HG02610 (cell line): ENCODE results near the gene COL20A1.

ENCODE experiments used
- ATAC-seq: cut with Tn5 transposase; IDR thresholded peaks from one replicate; pipeline ENCODE4 v1.9.1; 2021; ENCODE audit warnings: mild to moderate bottlenecking, moderate library complexity; ENCODE audit not compliant: unreplicated experiment

COL20A1 gene

DNA sequence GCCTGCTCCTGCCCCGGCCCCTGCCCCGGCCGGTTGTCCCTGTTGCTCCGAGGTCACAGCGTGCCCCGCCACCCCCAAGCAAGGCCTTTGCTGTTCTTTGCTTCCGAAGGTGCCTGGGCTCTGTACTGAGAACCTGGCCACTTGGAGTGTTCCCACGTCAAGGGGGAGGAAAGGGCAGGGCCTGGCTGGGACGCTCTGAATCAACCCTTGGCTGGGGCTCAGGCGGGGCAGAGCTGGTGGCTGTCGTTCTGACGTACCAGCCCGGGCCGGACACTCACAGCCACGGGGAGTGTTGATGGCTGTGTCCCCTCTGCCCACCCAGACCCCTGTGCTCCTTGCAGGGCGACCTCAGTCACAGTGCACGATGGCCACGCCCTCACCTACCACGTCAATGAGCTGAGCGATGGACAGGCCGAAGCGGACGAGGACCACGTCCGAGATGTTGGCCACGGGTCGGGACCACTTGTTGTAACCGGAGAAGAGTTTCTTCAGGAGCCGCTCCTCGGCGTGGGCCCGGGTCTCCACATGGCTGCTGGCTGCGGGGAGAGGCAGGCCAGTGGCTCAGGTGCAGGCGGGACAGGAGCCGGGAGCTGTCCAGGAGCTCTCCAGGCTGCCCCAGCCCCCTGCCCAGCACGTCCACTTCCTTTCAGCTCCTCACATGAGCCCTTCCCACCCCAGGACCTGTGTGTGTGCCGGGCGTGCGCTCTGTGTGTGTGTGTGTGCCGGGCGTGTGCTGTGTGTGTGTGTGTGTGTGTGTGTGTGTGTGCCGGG lies 66.4 kb downstream of the COL20A1 start:
- no peak for ATAC-seq

DNA sequence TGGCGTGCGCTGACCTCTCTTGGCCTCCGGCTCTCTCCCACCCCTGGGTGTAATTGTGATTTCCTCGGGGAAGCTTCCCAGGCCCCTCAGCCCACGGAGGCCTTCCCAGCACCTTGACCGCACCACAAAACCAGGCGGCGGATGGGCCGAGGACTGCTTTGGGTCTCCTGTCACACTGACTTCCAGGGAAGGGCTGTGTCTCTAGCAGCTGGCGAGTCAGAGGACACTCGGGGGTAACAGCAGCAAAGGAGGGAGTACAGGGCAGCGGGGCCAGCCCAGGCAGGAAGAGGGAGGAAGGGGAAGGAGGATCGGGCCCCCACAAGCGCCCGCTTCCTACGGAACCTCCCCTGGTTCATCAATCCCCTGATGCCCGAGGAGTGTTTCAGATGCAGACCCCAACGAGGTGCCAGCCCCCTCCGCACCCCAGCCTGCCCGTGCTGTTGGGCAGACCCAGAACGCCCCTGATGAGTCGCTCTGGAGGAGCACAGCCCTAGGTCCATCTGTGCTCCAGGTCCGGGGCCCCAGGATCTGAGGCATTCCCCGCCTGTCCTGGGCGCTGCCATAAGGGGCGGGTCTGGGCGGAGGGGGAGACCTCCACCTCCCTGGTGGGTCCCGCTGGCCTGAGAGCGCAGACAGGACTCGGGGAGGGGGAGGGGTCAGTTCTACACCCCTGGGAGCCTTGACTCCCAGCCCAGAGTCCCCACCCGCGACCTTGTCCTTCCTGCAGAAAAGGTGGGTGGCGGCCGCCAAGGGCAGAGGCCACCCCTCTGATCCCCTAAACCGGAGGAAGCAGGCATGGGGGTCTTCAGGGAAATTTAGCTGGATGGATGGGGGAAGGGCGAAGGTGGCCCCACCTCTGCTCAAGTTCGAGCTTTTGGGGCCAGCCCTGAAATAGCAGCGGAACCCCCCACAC lies 67.2 kb downstream of the COL20A1 start:
- no peak for ATAC-seq

DNA sequence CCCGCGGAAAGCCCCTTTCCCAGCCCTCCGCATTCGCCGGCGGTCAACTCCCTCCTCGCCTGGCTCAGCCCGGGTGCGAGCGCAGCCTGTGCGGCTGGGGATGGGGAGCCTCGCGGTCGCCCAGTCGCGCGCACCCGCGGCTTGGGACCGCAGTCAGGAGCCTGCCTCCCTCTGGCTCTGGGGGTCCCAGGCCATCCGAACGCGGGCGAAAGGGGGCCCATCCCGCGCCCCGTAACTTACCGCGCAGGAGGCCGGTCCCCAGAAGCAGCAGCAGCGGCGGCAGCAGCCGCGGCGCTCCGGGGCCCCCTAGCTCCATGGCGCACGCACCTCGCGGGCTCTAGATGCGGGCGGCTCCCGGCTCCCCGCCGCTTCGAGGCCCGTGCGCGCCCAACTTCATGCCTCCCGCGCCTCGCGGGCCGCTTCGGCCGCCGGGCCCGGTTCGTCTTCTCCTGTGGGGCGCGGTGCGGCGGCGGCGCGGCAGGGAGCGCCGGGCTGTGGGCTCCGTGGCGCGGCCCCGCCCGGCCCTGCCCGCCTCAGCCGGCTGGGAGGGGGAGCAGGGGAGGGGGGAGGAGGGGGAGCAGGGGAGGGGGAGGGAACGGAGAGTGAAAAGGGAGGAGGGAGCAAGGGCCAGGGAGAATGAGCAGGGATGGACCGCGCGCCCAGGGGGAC lies 68.0 kb downstream of the COL20A1 start, which contains the start of gene CHRNA4:
TSS of gene CHRNA4 (minus strand) at position 500 of the 669 bp plus-strand sequence. CDS start at position 316, 184 bp downstream.
- no peak for ATAC-seq

DNA sequence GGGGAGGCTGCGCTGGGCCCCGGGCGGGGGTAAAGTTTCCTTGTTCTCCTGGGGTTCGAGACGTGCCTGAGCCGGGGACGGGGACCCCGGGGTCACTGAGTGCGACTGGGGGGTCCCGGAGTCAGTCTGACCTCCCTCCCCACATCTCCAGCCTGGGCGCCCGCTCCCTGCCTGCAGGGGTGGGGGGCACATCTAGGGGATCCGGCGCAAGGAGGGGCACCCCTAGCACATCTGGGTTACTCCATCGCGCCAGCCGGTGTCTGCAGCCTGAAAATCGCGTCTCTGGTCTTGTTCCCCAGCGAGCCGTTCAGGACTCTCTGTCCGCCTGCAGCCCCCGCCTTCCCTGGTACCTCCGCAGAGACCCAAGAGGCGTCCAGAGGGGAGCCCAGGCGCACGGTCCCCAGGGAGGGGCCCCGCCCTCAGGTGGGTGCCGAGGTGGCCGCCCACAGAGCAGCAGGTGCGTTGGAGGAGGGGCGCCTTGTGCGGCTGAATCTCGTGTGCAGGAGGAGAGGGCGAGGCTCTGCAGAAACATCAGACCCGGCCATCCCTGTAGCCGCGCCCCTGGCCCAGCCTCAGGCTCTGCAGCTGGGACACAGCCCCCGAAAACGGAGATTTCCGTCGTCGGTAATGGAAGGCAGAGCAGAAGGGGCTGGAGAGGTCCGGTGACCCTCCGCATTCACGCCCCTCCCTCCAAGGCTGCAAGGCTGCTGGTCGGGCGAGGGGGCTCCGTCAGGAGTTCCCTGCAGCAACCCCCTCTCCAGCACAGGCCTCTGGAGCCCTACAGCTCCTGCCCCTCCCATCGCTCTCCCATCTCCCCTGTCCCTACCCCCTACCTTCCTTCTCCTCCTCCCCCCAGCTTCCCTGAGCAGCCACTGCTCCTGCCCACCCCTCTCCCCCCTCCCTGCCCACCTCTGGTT lies 68.8 kb downstream of the COL20A1 start:
- ATAC-seq = no peak

DNA sequence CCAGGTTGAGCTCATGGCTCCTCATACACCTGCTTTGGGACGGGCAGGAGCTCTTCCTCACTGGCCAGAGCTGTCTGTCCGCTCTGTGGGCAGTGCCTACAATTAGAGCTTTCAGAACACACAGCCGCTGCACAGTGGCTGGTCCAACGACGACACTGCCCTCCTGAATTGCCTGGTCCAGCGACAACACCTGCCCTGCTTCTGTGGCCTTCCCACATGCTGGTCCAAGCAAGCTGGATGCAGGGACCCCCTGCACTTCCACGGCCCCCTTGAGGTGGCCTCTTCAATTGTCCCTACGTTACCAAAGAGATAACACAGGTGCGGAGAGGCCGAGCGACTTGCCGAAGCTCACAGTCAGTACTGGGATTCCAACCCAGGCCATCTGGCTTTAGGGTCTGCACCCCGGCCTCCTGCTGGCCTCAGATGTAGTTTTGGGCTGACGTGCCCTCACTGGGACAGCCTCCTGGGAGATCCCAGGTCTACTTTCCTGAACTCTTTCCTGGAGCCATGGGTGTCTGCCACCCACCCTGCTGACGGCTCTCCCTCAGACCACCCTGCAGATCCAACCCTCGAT lies 69.5 kb downstream of the COL20A1 start:
- no peak for ATAC-seq

DNA sequence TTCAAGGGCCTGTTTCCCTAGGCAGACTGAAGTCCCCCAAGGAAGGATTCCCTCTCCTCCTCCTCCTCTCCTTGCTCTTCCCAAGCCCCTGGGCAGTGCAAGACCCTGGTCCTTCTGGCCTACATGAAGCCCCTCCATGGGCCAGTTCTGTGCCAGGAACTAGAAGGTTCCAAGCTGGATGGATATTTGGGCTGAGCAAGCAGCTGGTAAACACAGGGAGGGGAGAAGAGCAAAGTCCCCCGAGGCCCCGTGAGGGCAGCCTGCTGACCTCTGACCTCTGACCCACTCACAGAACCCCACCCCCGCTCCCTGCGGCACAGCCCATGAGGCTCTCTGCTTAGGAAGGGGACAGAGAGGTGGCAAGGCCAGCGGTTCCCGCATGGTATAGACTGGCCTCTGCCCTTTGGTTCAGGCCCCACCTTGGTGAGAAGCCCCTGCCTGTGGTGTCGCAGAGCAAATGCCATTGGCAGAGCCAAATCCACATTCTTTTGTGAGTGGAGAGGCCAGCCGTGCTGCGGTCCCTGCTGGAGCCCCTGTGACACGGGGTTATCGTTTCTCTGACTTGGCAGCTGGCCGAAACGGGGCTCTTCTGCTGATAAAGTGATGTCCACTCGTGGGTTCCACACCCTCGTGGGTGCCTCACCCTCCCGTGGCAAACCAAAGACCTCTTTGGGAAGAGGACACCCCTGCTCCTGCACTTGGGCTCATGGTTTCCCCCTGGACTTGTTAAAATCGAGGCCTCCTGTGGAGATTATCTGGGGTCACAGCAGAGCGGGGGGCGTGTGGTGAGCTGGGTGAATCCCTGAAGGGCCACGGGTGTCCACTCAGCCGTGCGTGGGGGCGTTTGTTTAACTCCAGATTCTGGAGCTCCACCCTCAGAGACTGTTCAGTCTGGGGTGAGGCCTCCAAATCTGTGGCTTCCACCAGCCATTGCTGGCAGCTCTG lies 70.3 kb downstream of the COL20A1 start:
- no peak for ATAC-seq

DNA sequence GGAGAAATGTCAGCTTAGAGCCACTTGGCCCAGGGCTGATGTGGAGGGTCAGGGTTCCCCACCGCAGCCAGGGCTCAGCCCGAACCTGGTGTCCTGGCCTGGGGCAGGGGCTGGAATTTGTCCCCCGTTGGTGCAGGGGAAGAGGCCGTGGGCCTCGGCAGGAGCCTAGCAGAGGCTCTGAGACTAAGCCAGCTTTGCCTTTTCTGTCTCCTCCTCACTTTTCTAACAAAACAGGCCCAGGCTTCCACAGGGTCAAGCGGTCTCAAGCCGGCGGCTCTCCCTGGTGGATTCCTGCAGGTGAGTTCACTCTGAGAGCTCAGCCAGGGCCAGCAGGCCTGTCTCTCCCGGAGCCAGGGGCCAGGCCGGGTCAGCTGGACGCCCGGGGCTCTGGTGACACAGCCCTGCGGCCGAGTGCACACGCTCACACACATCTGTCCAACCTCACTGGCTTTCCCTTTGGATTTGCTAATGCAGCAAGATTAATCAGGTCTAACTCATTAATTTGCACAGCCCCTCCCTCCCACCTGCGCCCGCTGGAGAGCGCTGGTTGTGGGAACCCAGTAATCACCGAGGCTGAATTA lies 71.1 kb downstream of the COL20A1 start:
- no peak for ATAC-seq

DNA sequence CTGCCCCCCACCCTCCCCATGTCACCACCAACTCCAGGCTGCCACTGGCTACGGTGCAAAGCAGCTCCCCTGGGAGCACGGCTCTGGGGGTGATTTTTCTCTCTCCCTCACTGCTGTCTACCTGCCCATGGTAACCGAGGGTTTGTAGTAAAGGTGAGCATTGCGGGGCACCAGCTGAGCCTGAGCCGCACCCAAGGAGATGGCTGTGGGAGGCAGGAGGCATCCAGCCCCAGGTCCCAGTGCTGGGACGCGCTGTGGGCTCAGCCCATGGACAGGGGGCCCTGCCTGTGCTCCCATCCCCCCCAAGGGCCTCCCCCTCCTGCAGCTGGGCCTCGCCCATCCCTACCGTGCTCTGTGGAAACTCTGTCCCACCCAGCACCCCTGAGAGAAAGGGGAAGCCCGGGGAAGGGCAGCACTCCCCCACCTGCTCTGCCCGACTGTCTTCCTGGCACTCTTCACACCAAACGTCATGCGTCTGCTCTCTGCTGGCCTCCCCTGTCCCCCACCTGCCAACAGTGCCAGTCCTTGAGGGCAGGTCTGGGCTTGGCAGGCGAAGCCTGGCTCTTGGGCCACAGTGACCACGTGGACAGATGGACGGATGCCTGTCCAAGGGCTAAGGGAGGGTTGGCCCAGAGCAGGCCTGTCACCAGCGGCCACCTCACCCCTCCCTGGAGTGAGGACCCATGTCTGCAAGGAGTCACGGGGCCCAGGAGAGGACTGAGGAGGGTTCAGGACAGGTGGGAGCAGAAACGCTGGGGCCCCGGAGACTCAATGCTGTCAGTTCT lies 72.0 kb downstream of the COL20A1 start:
- ATAC-seq = no peak

DNA sequence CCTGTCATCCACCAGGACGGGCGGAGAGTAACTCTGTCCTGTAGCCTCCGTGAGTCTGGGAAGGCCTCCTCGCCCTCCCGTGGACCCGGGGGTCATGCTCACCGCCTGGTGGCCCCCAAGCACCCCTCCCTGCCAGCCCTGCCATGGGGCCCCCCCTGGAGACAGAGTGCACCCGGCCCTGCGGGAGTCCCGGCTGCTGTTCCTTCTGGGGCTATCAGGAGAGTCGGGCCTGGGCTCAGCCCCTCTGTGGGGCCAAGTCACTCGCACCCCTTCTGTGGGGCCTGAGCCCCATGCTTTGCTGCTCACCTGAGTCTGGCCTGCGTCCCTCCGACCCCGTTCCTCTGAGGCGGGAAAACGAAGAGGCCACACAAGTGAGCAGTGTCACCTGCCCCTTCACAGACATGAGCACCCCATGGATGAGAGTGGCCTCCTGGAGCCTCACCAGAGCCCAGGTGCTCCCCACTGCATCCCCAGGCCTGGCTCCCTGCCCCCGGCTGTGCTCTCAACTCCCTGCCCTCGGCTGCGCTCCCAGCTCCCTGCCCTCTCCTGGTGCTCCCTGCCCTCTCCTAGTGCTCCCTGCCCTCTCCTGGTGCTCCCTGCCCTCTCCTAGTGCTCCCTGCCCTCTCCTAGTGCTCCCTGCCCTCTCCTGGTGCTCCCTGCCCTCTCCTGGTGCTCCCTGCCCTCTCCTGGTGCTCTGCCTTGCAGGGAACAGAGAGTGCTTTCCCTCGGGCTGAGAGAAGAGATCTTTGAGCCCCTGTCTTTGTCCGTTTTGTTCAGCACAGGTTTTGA lies 72.8 kb downstream of the COL20A1 start:
- no peak for ATAC-seq

DNA sequence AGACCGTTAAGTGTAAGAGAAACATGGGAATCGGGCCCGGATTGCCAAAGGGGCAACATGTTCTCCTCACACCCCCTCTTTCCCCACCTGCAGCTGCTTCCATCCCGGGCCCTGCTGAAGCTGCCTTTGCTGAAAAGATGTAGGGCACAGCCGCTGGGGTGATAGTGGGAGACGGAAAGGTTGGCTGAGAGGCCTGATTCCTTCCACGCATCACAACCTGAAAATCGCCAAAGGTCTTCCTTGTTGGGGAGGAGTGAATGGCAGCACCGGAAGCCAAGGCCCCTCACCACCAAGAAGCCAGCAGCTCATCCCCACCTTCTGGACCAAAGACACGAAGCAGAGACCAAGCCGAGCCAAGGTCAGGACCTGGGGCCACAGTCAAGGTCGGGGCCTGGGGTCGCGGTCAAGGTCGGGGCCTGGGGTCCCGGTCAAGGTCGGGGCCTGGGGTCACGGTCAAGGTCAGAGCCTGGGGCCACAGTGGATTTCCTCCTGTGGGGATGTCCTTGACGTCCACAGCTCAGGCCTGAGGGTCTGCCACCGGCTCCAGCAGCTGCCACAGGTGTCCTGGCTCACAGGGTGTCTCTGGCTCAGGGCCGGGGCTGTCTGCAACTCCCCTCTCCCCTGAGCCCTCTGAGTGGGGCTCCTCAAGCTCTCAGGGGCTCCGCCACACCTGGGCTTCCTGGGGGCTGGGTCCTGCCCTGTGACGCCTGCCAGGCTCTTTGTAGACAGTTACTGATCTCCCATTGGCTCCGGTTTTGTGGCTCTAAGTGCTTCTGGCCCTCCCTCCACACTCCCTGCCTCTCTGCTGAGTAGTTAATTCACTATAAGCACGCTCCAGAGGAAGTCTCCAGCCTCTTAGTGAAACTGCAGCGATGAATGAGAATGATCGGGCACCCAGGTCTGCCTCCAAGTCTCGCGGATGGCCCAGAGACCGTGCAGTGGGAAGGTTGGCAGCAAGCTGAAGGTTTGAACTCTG lies 73.7 kb downstream of the COL20A1 start:
- no peak for ATAC-seq

DNA sequence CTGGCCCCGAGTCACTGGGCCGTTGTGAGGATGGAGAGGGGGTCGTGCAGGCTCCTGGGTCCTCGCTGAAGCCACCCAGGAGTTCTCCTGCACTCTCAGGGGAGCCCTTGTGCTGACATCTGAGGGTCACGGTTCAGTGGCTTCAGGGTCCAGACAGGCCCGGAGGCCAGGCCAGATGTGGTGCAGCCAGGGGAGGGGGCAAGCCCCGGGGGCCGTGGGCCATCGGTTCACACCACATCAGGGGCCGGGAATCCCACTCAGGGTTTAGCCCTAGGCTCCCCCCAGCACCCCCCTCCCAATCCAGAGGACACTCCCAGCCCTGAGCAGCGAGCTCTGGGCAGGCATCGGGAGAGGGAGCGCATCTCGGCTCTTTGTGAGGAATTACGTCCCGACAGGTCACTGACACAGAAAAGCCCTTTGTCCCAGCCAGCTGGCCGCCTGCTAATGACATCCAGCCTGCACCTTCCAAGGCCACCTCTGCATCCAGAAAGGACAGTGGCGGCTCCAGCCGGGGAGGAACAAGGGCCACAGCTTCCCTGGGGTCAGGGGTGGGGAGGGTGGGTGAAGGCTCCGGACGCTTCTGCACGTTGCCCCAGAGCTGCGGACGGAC lies 74.6 kb downstream of the COL20A1 start:
- ATAC-seq = no peak

DNA sequence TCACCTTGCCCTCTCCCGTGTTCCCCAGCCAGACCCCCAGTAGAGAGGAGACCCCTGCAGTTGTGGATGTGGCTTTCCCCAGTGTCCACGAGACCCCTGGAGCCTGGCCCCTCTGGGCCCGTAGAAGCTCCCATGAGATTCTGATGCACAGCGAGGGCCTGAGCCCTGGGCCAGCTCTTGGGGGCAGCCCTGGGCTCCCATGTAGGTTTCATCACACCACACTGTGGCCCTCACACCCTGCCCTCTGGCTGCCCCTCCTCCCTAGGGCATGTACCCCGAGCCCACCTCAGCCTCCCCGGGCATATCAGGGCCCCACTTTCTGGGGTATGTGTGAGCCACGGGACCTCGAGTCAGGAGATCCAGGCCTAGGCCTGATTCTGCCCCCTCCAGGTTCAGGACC lies 75.2 kb downstream of the COL20A1 start:
- ATAC-seq = no peak

DNA sequence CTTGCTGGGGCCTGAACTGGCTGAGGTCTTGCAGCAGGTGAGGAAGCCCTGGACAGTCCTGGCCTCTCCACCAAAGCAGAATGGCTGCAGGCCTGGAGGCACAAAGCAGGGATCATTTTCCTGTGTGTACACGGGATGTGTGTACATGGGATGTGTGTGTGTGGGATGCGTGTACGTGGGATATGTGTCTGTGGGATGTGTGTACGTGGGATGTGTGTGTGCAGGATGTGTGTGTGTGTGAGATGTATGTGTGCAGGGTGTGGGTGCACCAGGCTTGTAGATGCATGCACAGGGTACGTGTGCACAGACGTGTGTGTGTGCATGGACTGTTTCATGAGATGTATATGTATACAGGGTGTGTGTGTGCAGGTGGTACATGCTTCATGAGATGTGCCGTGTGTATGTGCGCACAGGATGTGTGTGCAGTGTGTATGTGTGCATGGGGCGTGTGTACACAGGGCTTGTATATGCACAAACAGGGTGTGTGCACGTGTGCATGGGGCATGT lies 76.1 kb downstream of the COL20A1 start:
- ATAC-seq = no peak

DNA sequence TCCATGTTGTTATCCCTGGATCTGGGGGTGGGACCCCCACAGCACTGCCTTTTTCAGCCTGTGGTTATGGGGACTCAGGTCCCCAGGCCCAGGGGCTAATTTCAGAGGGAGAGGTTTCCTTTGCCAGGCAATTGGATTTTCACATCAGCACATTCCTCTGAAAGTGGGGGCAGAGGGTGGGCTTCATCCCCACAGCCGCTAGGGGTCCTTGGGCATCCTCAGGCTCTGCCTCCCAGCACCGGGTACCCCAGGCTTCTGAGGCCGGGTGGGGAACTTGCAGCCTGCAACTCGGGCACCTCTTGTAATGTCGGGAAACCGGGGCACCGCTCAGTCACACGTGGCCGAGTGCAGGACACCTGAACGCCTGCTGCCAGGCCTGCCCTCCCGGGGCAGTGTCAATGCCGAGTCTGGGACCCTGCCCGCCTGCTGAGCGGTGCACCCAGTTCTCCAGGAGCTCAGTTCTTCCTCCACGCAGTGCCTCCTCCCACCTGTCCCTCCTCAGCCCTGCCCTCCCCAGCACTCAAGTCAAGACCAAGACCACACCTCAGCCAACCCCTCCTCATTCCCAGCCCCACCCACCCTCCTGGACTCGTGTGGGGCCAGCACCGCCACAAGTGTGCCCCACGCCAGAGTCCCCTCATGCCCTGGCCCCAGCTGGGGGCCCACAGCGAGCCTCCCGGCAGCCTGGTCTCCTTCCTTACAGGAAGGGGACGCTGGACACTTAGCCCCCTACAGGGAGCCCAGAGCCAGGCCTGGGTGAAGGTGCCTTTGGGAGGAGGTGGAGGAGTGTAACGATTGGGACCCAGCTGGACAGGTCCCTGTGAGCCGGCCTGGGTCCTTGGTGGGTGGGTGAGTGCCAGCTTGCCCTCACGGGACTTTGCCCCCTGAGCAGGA lies 77.0 kb downstream of the COL20A1 start:
- ATAC-seq = no peak
